Measurements from ENCODE around the gene CSNK1D.

GRCh38 chr17:82226809-82227628 lies 46.5 kb downstream of the CSNK1D start:
- TF ChIP-seq POLR2A (IDR thresholded peaks at IDR 0.05): no peak
- TF ChIP-seq CTCF (IDR thresholded peaks at IDR 0.05): no peak

All from adrenal gland (tissue), 5 donors.